Right atrium auricular region (tissue), 2 donors: ENCODE measurements around the gene PRCC. TPM values are rescaled to one million over a fixed set of nuclear protein-coding genes. Genes with fewer than 3 reads are reported as not detected.

ENCODE experiments used
- DNase-seq: peaks from one replicate; pipeline ENCODE4 v3.0.0-alpha.2; 2019; ENCODE audit warnings: low spot score
- H3K27ac ChIP-seq, 2 donors: fragments of 200-600 bp; sonication (generic); 1 replicate in 1 of 2; 2 replicates in 1 of 2; pipeline ENCODE4 v1.5.1; 2016 to 2019
- H3K27me3 ChIP-seq, 2 donors: fragments of 200-600 bp; sonication (generic); one replicate each; pipeline versions ENCODE4 v1.5.1 to v1.6.0; 2017 to 2019
- H3K36me3 ChIP-seq: fragments of 200-600 bp; sonication (generic); one replicate; pipeline ENCODE4 v1.5.1; 2016
- H3K4me1 ChIP-seq, 2 donors: fragments of 200-600 bp; sonication (generic); one replicate each; pipeline versions ENCODE4 v1.5.1 to v1.6.0; 2017 to 2019
- H3K4me3 ChIP-seq, 2 donors: fragments of 200-600 bp; sonication (generic); 1 replicate in 1 of 2; 2 replicates in 1 of 2; pipeline ENCODE4 v1.5.1; 2017 to 2019; ENCODE audit warnings: mild to moderate bottlenecking in 1 of 2, moderate library complexity in 1 of 2
- H3K9me3 ChIP-seq, 2 donors: fragments of 200-600 bp; sonication (generic); one replicate each; pipeline ENCODE4 v1.5.1; 2019
- CTCF ChIP-seq, 2 donors: fragments of 200-600 bp; sonication (generic); IDR thresholded peaks; one replicate each; pipeline ENCODE4 v1.5.1; 2019; ENCODE audit warnings: antibody characterized with exemption in 2 of 2
- total RNA-seq, 2 donors: library from RNA; depleted of rRNA; stranded (reverse); fragments of >200 nt; gene quantifications; one replicate each; pipeline ENCODE4 v1.1.0, GENCODE V29; 2016

The PRCC gene
- total RNA-seq, 2 donors from 2014 or later, result 29.8 to 34.3 TPM

GRCh38 chr1:156772728-156773497, 5.6 kb downstream of the PRCC start:
- Histone ChIP-seq H3K4me3 (no peak overlapping the region), H3K4me1 (peaks cover 0 to 75% of the 10 kb centered on the region in 2 donors), H3K27me3 (no peaks in the 10 kb centered on the region), H3K36me3 (peaks cover 7% of the 10 kb centered on the region), H3K9me3 (no peaks in the 10 kb centered on the region), H3K27ac (peak overlapping the region; percentile 21 to 59)
- no peak for TF ChIP-seq CTCF (IDR thresholded peaks at IDR 0.05)
- no peak for DNase-seq

- H3K27me3 ChIP-seq, result no peaks in the 10 kb centered on the region
- peak overlapping the region; percentile 21 to 59 for H3K27ac ChIP-seq
Observed at GRCh38 chr1:156773607-156774006, 6.3 kb downstream of the PRCC start.

GRCh38 chr1:156775799-156776198, 8.5 kb downstream of the PRCC start:
- H3K9me3 ChIP-seq, result no peaks in the 10 kb centered on the region
- H3K4me3 ChIP-seq, result no peak overlapping the region
- no peak for DNase-seq
- H3K27me3 ChIP-seq, result no peaks in the 10 kb centered on the region
- peaks cover 0 to 52% of the 10 kb centered on the region in 2 donors for H3K4me1 ChIP-seq
- no peak overlapping the region for H3K27ac ChIP-seq
- no peak for TF ChIP-seq CTCF (IDR thresholded peaks at IDR 0.05)
- H3K36me3 ChIP-seq, result peaks cover 2% of the 10 kb centered on the region

More at GRCh38 chr1:156773607-156774006, 6.3 kb downstream of the PRCC start:
- H3K4me1 ChIP-seq, result peaks cover 0 to 72% of the 10 kb centered on the region in 2 donors
- H3K36me3 ChIP-seq, result peaks cover 7% of the 10 kb centered on the region
- no peaks in the 10 kb centered on the region for H3K9me3 ChIP-seq
- no peak overlapping the region for H3K4me3 ChIP-seq
- no peak for DNase-seq
- TF ChIP-seq CTCF (IDR thresholded peaks at IDR 0.05), result no peak

GRCh38 chr1:156776942-156777341, 9.6 kb downstream of the PRCC start:
- no peak for TF ChIP-seq CTCF (IDR thresholded peaks at IDR 0.05)
- Histone ChIP-seq H3K27ac (no peak overlapping the region), H3K27me3 (no peaks in the 10 kb centered on the region), H3K36me3 (no peaks in the 10 kb centered on the region), H3K4me3 (no peak overlapping the region), H3K9me3 (no peaks in the 10 kb centered on the region), H3K4me1 (peaks cover 0 to 41% of the 10 kb centered on the region in 2 donors)
- no peak for DNase-seq

GRCh38 chr1:156777573-156777972, 10.2 kb downstream of the PRCC start:
- H3K27ac ChIP-seq, result no peak overlapping the region
- H3K27me3 ChIP-seq, result no peaks in the 10 kb centered on the region
- H3K4me3 ChIP-seq, result no peak overlapping the region
- H3K4me1 ChIP-seq, result peaks cover 0 to 35% of the 10 kb centered on the region in 2 donors
- no peak for DNase-seq
- no peaks in the 10 kb centered on the region for H3K36me3 ChIP-seq
- no peaks in the 10 kb centered on the region for H3K9me3 ChIP-seq
- no peak for TF ChIP-seq CTCF (IDR thresholded peaks at IDR 0.05)
